IPS-18a (cell line): ENCODE results near the gene SATB1.

Source experiments
- H3K27ac ChIP-seq: one replicate; pipeline ENCODE4 v1.5.1; 2013; ENCODE audit warnings: low read length
- H3K27me3 ChIP-seq: one replicate; pipeline ENCODE4 v1.6.1; 2013; ENCODE audit warnings: mild to moderate bottlenecking, low read length; ENCODE audit not compliant: control insufficient read depth, insufficient read depth
- H3K36me3 ChIP-seq: one replicate; pipeline ENCODE4 v1.6.1; 2013; ENCODE audit warnings: low read depth, low read length; ENCODE audit not compliant: control insufficient read depth
- H3K4me1 ChIP-seq: one replicate; pipeline ENCODE4 v1.6.1; 2013; ENCODE audit warnings: low read depth, low read length; ENCODE audit not compliant: control insufficient read depth
- H3K4me3 ChIP-seq: one replicate; pipeline ENCODE4 v1.5.1; 2013; ENCODE audit warnings: low read length
- H3K9ac ChIP-seq: one replicate; pipeline ENCODE4 v1.6.1; 2013; ENCODE audit warnings: mild to moderate bottlenecking, low read length, moderate library complexity
- H3K9me3 ChIP-seq: one replicate; pipeline ENCODE4 v1.6.1; 2013; ENCODE audit warnings: low read depth, low read length; ENCODE audit not compliant: control insufficient read depth

The SATB1 gene

GRCh38 chr3:18428991-18429745, 4.0 kb upstream of the SATB1 start:
- Histone ChIP-seq H3K4me1 (peaks cover 6% of the 10 kb centered on the region), H3K27ac (no peak overlapping the region), H3K36me3 (no peaks in the 10 kb centered on the region), H3K9ac (no peak overlapping the region), H3K9me3 (no peaks in the 10 kb centered on the region), H3K27me3 (peaks cover 12% of the 10 kb centered on the region), H3K4me3 (no peak overlapping the region)

GRCh38 chr3:18428036-18428435, 2.9 kb upstream of the SATB1 start:
- Histone ChIP-seq H3K36me3 (no peaks in the 10 kb centered on the region), H3K27ac (no peak overlapping the region), H3K9ac (no peak overlapping the region), H3K4me3 (no peak overlapping the region), H3K4me1 (peaks cover 8% of the 10 kb centered on the region), H3K27me3 (peaks cover 12% of the 10 kb centered on the region), H3K9me3 (no peaks in the 10 kb centered on the region)

GRCh38 chr3:18426597-18427193, 1.6 kb upstream of the SATB1 start:
- H3K9me3 ChIP-seq = no peaks in the 10 kb centered on the region
- no peaks in the 10 kb centered on the region for H3K36me3 ChIP-seq
- H3K4me3 ChIP-seq = peak overlapping the region; percentile 76
- H3K9ac ChIP-seq = no peak overlapping the region
- peaks cover 17% of the 10 kb centered on the region for H3K4me1 ChIP-seq
- peaks cover 12% of the 10 kb centered on the region for H3K27me3 ChIP-seq
- H3K27ac ChIP-seq = no peak overlapping the region

GRCh38 chr3:18425641-18426257, 610 bp upstream of the SATB1 start:
- H3K27me3 ChIP-seq = peaks cover 12% of the 10 kb centered on the region
- peak overlapping the region; percentile 38 for H3K9ac ChIP-seq
- H3K36me3 ChIP-seq = no peaks in the 10 kb centered on the region
- H3K4me3 ChIP-seq = peak overlapping the region; percentile 76
- no peak overlapping the region for H3K27ac ChIP-seq
- H3K9me3 ChIP-seq = no peaks in the 10 kb centered on the region
- H3K4me1 ChIP-seq = peaks cover 17% of the 10 kb centered on the region

GRCh38 chr3:18424213-18424728, 868 bp downstream of the SATB1 start:
- Histone ChIP-seq H3K9ac (peak overlapping the region; percentile 69), H3K27ac (no peak overlapping the region), H3K36me3 (no peaks in the 10 kb centered on the region), H3K4me1 (peaks cover 17% of the 10 kb centered on the region), H3K4me3 (peak overlapping the region; percentile 76), H3K9me3 (no peaks in the 10 kb centered on the region), H3K27me3 (peaks cover 12% of the 10 kb centered on the region)

- Histone ChIP-seq H3K27ac (no peak overlapping the region), H3K4me3 (peak overlapping the region; percentile 76), H3K9me3 (no peaks in the 10 kb centered on the region), H3K4me1 (peaks cover 17% of the 10 kb centered on the region), H3K27me3 (peaks cover 12% of the 10 kb centered on the region), H3K9ac (peak overlapping the region; percentile 69), H3K36me3 (no peaks in the 10 kb centered on the region)
Observed at GRCh38 chr3:18423401-18424212, 1.5 kb downstream of the SATB1 start.

- peak overlapping the region; percentile 76 for H3K4me3 ChIP-seq
- H3K4me1 ChIP-seq = peaks cover 17% of the 10 kb centered on the region
- H3K9ac ChIP-seq = no peak overlapping the region
- no peak overlapping the region for H3K27ac ChIP-seq
- no peaks in the 10 kb centered on the region for H3K9me3 ChIP-seq
- no peaks in the 10 kb centered on the region for H3K36me3 ChIP-seq
- H3K27me3 ChIP-seq = peaks cover 12% of the 10 kb centered on the region
Observed at GRCh38 chr3:18422972-18423371, 2.2 kb downstream of the SATB1 start.

- Histone ChIP-seq H3K36me3 (peaks cover 13% of the 10 kb centered on the region), H3K4me3 (no peak overlapping the region), H3K9ac (no peak overlapping the region), H3K9me3 (no peaks in the 10 kb centered on the region), H3K4me1 (peaks cover 11% of the 10 kb centered on the region), H3K27me3 (no peaks in the 10 kb centered on the region), H3K27ac (no peak overlapping the region)
Observed at GRCh38 chr3:18420555-18420954, 4.6 kb downstream of the SATB1 start.

- no peak overlapping the region for H3K9ac ChIP-seq
- no peaks in the 10 kb centered on the region for H3K27me3 ChIP-seq
- H3K4me1 ChIP-seq = peaks cover 11% of the 10 kb centered on the region
- no peak overlapping the region for H3K4me3 ChIP-seq
- no peaks in the 10 kb centered on the region for H3K9me3 ChIP-seq
- H3K27ac ChIP-seq = no peak overlapping the region
- H3K36me3 ChIP-seq = peaks cover 17% of the 10 kb centered on the region
Observed at GRCh38 chr3:18419232-18419631, 5.9 kb downstream of the SATB1 start.

GRCh38 chr3:18417904-18418572, 7.1 kb downstream of the SATB1 start:
- Histone ChIP-seq H3K4me3 (no peak overlapping the region), H3K9ac (no peak overlapping the region), H3K36me3 (peaks cover 17% of the 10 kb centered on the region), H3K9me3 (no peaks in the 10 kb centered on the region), H3K27ac (no peak overlapping the region), H3K4me1 (peaks cover 9% of the 10 kb centered on the region), H3K27me3 (no peaks in the 10 kb centered on the region)

- Histone ChIP-seq H3K4me1 (no peaks in the 10 kb centered on the region), H3K27ac (no peak overlapping the region), H3K4me3 (no peak overlapping the region), H3K36me3 (peaks cover 17% of the 10 kb centered on the region), H3K9me3 (no peaks in the 10 kb centered on the region), H3K27me3 (no peaks in the 10 kb centered on the region), H3K9ac (no peak overlapping the region)
Observed at GRCh38 chr3:18416332-18416731, 8.8 kb downstream of the SATB1 start.
